Measurements from ENCODE around the gene GINS3. TPM values are rescaled to one million over a fixed set of nuclear protein-coding genes. Genes with fewer than 3 reads are reported as not detected.

GINS3 gene
- total and polyA plus RNA-seq, 8 donors: 0.56 to 2.0 (median 0.90) TPM

GRCh38 chr16:58449768-58450167 is 57.5 kb downstream of the GINS3 start:
- Histone ChIP-seq H3K4me3 (no peak overlapping the region), H3K27me3 (no peaks in the 10 kb centered on the region), H3K27ac (no peak overlapping the region), H3K36me3 (no peaks in the 10 kb centered on the region), H3K4me1 (no peaks in the 10 kb centered on the region), H3K9me3 (no peaks in the 10 kb centered on the region)
- ATAC-seq (no peak), FAIRE-seq (no peak), DNase-seq (no peak)
- TF ChIP-seq CTCF (IDR thresholded peaks at IDR 0.05): no peak
- 65 to 71% methylated on average over 5 of the region's 5 CpGs for WGBS, 2 donors
- intact Hi-C loops (cut with DNase I): no loop called here

GRCh38 chr16:58450590-58450989 is 58.3 kb downstream of the GINS3 start:
- TF ChIP-seq CTCF (IDR thresholded peaks at IDR 0.05): no peak
- intact Hi-C loops (cut with DNase I): no loop called here
- Histone ChIP-seq H3K27ac (no peak overlapping the region), H3K4me3 (no peak overlapping the region), H3K27me3 (no peaks in the 10 kb centered on the region), H3K36me3 (no peaks in the 10 kb centered on the region), H3K4me1 (no peaks in the 10 kb centered on the region), H3K9me3 (no peaks in the 10 kb centered on the region)
- WGBS, 2 donors: 57 to 59% methylated on average over 7 of the region's 7 CpGs
- ATAC-seq (no peak), DNase-seq (no peak), FAIRE-seq (no peak)

GRCh38 chr16:58451265-58451689 is 59.0 kb downstream of the GINS3 start:
- Histone ChIP-seq H3K4me3 (no peak overlapping the region), H3K27ac (no peak overlapping the region), H3K4me1 (no peaks in the 10 kb centered on the region), H3K9me3 (no peaks in the 10 kb centered on the region), H3K36me3 (no peaks in the 10 kb centered on the region), H3K27me3 (no peaks in the 10 kb centered on the region)
- WGBS, 2 donors: 67 to 78% methylated on average over 3 of the region's 3 CpGs
- DNase-seq (no peak), ATAC-seq (no peak), FAIRE-seq (no peak)
- intact Hi-C loops (cut with DNase I): no loop called here
- no peak for TF ChIP-seq CTCF (IDR thresholded peaks at IDR 0.05)

- ATAC-seq (no peak), DNase-seq (no peak), FAIRE-seq (no peak)
- intact Hi-C loops (cut with DNase I): no loop called here
- H3K9me3 ChIP-seq: no peaks in the 10 kb centered on the region
- no peaks in the 10 kb centered on the region for H3K4me1 ChIP-seq
- H3K36me3 ChIP-seq: no peaks in the 10 kb centered on the region
- WGBS, 2 donors: 82 to 91% methylated on average over 1 of the region's 1 CpG
- no peak overlapping the region for H3K4me3 ChIP-seq
- no peak for TF ChIP-seq CTCF (IDR thresholded peaks at IDR 0.05)
- H3K27ac ChIP-seq: no peak overlapping the region
- no peaks in the 10 kb centered on the region for H3K27me3 ChIP-seq
These were observed 59.7 kb downstream of the GINS3 start for GRCh38 chr16:58451945-58452401.

GRCh38 chr16:58452640-58453039 is 60.4 kb downstream of the GINS3 start:
- WGBS, 2 donors: 85 to 96% methylated on average over 3 of the region's 3 CpGs
- DNase-seq (no peak), ATAC-seq (no peak), FAIRE-seq (no peak)
- no peak for TF ChIP-seq CTCF (IDR thresholded peaks at IDR 0.05)
- Histone ChIP-seq H3K36me3 (no peaks in the 10 kb centered on the region), H3K4me3 (no peak overlapping the region), H3K27me3 (no peaks in the 10 kb centered on the region), H3K9me3 (no peaks in the 10 kb centered on the region), H3K27ac (no peak overlapping the region), H3K4me1 (no peaks in the 10 kb centered on the region)
- intact Hi-C loops (cut with DNase I): no loop called here
